Neural cell (in vitro differentiated cells): ENCODE data around the gene ACTRT2. TPM values are rescaled to one million over a fixed set of nuclear protein-coding genes. Genes with fewer than 3 reads are reported as not detected.

Experiments used
- H2AFZ ChIP-seq: fragments of 200-600, 300-800 bp; sonication (generic), shearing (Covaris generic); 2 replicates; pipeline ENCODE4 v1.6.0; 2014; ENCODE audit warnings: low read depth, mild to moderate bottlenecking, antibody characterized with exemption, low read length, moderate library complexity
- H3F3A ChIP-seq: fragments of 200-600 bp; shearing (Covaris generic); 2 replicates; pipeline ENCODE4 v1.6.1; 2016; ENCODE audit warnings: mild to moderate bottlenecking, moderate library complexity, mixed read lengths, antibody characterized with exemption, low read length; ENCODE audit not compliant: insufficient read depth, poor library complexity, severe bottlenecking
- H3K27ac ChIP-seq: fragments of 200-600, 300-800 bp; sonication (generic), shearing (Covaris generic); 2 replicates; pipeline ENCODE4 v1.5.1; 2014; ENCODE audit warnings: mild to moderate bottlenecking, low read length, moderate library complexity
- H3K27me3 ChIP-seq: fragments of 300-800, 200-600 bp; sonication (generic), shearing (Covaris generic); 2 replicates; pipeline ENCODE4 v1.6.0; 2014; ENCODE audit warnings: mild to moderate bottlenecking, low read depth, low read length, moderate library complexity; ENCODE audit not compliant: insufficient read depth
- H3K36me3 ChIP-seq: fragments of 300-800, 200-600 bp; sonication (generic), shearing (Covaris generic); 2 replicates; pipeline ENCODE4 v1.5.1; 2014; ENCODE audit warnings: mild to moderate bottlenecking, antibody characterized with exemption, low read length, moderate library complexity; ENCODE audit not compliant: insufficient read depth
- H3K4me2 ChIP-seq: fragments of 300-800, 200-600 bp; sonication (generic), shearing (Covaris generic); 2 replicates; pipeline ENCODE4 v1.6.0; 2014; ENCODE audit warnings: mild to moderate bottlenecking, low read length
- H3K4me3 ChIP-seq: fragments of 300-800, 200-600 bp; sonication (generic), shearing (Covaris generic); 2 replicates; pipeline ENCODE4 v1.5.1; 2014; ENCODE audit warnings: mild to moderate bottlenecking, low read length, moderate library complexity
- H3K79me2 ChIP-seq: fragments of 200-600 bp; shearing (Covaris generic); replicated peaks from 2 replicates; pipeline ENCODE4 v1.6.0; 2014; ENCODE audit warnings: mild to moderate bottlenecking, low read length, moderate library complexity; ENCODE audit not compliant: insufficient read depth
- H3K9ac ChIP-seq: fragments of 300-800, 200-600 bp; sonication (generic), shearing (Covaris generic); 2 replicates; pipeline ENCODE4 v1.6.1; 2016; ENCODE audit warnings: mild to moderate bottlenecking, low read length, mixed read lengths
- H3K9me2 ChIP-seq: fragments of 200-600 bp; shearing (Covaris generic); 2 replicates; pipeline ENCODE4 v1.6.1; 2016; ENCODE audit warnings: mild to moderate bottlenecking, low read length, mixed read lengths; ENCODE audit not compliant: insufficient read depth
- H3K9me3 ChIP-seq: fragments of 200-600, 300-800 bp; sonication (generic), shearing (Covaris generic); 2 replicates; pipeline ENCODE4 v1.6.1; 2016; ENCODE audit warnings: mild to moderate bottlenecking, mixed run types, low read length, moderate library complexity, mixed read lengths
- H4K20me1 ChIP-seq: fragments of 200-600 bp; shearing (Covaris generic); 2 replicates; pipeline ENCODE4 v1.6.1; 2016; ENCODE audit warnings: mild to moderate bottlenecking, mixed run types; ENCODE audit not compliant: insufficient read depth
- EP300 ChIP-seq: fragments of 450-650 bp; conservative IDR thresholded peaks from 2 replicates; pipeline ENCODE4 v1.6.1; 2014; ENCODE audit warnings: antibody characterized with exemption, mild to moderate bottlenecking, moderate library complexity; ENCODE audit not compliant: poor library complexity, severe bottlenecking
- EZH2 ChIP-seq: fragments of 200-600, 300-800 bp; shearing (Covaris generic), sonication (generic); IDR thresholded peaks from 2 replicates; pipeline ENCODE4 v1.6.1; 2014; ENCODE audit warnings: antibody characterized with exemption, low read length, borderline replicate concordance, mild to moderate bottlenecking; ENCODE audit not compliant: insufficient read depth, poor library complexity, severe bottlenecking
- MXI1 ChIP-seq: fragments of 450-650 bp; conservative IDR thresholded peaks from 2 replicates; pipeline ENCODE4 v1.6.1; 2014; ENCODE audit warnings: antibody characterized with exemption, mild to moderate bottlenecking; ENCODE audit not compliant: poor library complexity, severe bottlenecking
- POLR2AphosphoS5 ChIP-seq: IDR thresholded peaks from 2 replicates; pipeline ENCODE4 v1.6.1; 2012
- RAD21 ChIP-seq: fragments of 450-650 bp; conservative IDR thresholded peaks from 2 replicates; pipeline ENCODE4 v1.6.1; 2014; ENCODE audit warnings: antibody characterized with exemption, mild to moderate bottlenecking, moderate library complexity
- SMC3 ChIP-seq: fragments of 450-650 bp; conservative IDR thresholded peaks from 2 replicates; pipeline ENCODE4 v1.6.1; 2014; ENCODE audit warnings: antibody characterized with exemption, mild to moderate bottlenecking, moderate library complexity; ENCODE audit not compliant: poor library complexity
- TAF1 ChIP-seq: IDR thresholded peaks from 2 replicates; pipeline ENCODE4 v1.6.1; 2012; ENCODE audit warnings: low read depth
- polyA plus RNA-seq: library from polyadenylated mRNA; depleted of rRNA; stranded (reverse); fragments of >200 nt; gene quantifications from 2 replicates; pipeline ENCODE4 v1.2.3, GENCODE V29; 2014
- TF ChIP-seq, protein P1 (sequence below): IDR thresholded peaks from 2 replicates; pipeline ENCODE4 v1.6.1; 2012; ENCODE audit warnings: borderline replicate concordance
- TF ChIP-seq, protein P2 (sequence below): fragments of 450-650 bp; IDR thresholded peaks from 2 replicates; pipeline ENCODE4 v1.5.1; 2014; ENCODE audit warnings: antibody characterized with exemption, mild to moderate bottlenecking, moderate library complexity; ENCODE audit not compliant: poor library complexity, severe bottlenecking

Gene ACTRT2
- polyA plus RNA-seq, 1 donor from 2014 or later, result not detected

DNA sequence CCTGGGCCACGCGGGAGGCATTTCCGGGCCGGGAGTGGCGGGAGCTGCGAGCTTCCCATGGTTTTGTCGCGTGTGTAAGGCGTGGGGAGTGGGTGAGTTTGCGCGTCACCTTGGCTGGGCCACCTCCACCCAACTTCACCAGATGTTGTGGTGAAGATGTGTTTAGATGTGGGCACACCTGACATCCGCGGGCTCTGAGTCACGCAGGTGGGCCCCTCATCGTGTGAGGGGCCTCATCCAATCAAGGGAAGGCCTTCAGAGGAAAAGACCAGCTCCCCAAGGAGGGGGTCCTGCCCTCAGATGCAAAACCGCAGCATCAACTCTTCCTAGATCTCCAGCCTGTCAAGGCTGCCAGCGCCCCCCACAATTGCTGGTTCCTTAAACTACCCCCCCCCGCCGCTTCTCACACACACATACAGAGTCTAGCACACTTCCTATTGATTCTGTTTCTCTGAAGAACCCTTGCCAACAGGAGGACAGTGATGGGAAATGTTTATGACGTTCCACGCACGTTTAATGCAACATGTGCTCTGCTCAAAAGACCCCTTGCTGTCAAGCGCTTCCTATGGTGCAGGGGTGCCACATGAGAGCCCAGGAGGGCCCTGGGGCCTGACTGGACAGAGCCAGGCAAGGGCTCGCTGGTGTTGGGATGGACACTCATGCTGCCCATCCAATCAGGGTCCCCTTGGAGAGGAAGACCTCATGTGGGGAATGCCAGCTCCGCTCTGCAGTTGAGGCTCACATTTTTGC is 11.9 kb downstream of the ACTRT2 start:
- H3K9me2 ChIP-seq, result no peaks in the 10 kb centered on the region
- H4K20me1 ChIP-seq, result no peaks in the 10 kb centered on the region
- H2AFZ ChIP-seq, result no peak overlapping the region
- no peak overlapping the region for H3K9ac ChIP-seq
- no peaks in the 10 kb centered on the region for H3K79me2 ChIP-seq
- no peaks in the 10 kb centered on the region for H3K27me3 ChIP-seq
- no peak overlapping the region for H3K4me3 ChIP-seq
- H3K9me3 ChIP-seq, result no peaks in the 10 kb centered on the region
- no peak for TF ChIP-seq POLR2AphosphoS5
- no peak for TF ChIP-seq EP300
- TF ChIP-seq MXI1, result no peak
- no peak for TF ChIP-seq TAF1
- H3K4me2 ChIP-seq, result no peak overlapping the region
- no peak overlapping the region for H3K27ac ChIP-seq
- no peaks in the 10 kb centered on the region for H3F3A ChIP-seq
- H3K36me3 ChIP-seq, result no peaks in the 10 kb centered on the region

DNA sequence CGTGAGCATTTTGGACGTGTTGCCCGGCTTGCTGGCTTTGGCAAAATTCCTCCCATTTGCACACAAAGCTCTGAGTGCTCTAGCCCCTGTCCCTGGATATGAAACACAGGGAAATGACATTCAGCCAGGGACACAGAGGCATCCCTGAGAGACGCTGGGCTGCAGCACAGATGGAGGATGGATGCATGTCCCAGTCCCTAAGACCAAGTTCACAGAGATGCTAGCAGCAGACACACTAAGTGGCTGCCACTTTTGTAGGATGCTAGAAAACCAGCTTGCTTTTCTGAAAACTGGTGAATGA is 12.5 kb downstream of the ACTRT2 start:
- TF ChIP-seq EP300 (no peak), RAD21 (no peak), TAF1 (no peak), SMC3 (no peak), MXI1 (no peak), EZH2 (no peak), POLR2AphosphoS5 (no peak)
- TF ChIP-seq, protein P1, sequence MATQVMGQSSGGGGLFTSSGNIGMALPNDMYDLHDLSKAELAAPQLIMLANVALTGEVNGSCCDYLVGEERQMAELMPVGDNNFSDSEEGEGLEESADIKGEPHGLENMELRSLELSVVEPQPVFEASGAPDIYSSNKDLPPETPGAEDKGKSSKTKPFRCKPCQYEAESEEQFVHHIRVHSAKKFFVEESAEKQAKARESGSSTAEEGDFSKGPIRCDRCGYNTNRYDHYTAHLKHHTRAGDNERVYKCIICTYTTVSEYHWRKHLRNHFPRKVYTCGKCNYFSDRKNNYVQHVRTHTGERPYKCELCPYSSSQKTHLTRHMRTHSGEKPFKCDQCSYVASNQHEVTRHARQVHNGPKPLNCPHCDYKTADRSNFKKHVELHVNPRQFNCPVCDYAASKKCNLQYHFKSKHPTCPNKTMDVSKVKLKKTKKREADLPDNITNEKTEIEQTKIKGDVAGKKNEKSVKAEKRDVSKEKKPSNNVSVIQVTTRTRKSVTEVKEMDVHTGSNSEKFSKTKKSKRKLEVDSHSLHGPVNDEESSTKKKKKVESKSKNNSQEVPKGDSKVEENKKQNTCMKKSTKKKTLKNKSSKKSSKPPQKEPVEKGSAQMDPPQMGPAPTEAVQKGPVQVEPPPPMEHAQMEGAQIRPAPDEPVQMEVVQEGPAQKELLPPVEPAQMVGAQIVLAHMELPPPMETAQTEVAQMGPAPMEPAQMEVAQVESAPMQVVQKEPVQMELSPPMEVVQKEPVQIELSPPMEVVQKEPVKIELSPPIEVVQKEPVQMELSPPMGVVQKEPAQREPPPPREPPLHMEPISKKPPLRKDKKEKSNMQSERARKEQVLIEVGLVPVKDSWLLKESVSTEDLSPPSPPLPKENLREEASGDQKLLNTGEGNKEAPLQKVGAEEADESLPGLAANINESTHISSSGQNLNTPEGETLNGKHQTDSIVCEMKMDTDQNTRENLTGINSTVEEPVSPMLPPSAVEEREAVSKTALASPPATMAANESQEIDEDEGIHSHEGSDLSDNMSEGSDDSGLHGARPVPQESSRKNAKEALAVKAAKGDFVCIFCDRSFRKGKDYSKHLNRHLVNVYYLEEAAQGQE, result no peak
- TF ChIP-seq, protein P2, sequence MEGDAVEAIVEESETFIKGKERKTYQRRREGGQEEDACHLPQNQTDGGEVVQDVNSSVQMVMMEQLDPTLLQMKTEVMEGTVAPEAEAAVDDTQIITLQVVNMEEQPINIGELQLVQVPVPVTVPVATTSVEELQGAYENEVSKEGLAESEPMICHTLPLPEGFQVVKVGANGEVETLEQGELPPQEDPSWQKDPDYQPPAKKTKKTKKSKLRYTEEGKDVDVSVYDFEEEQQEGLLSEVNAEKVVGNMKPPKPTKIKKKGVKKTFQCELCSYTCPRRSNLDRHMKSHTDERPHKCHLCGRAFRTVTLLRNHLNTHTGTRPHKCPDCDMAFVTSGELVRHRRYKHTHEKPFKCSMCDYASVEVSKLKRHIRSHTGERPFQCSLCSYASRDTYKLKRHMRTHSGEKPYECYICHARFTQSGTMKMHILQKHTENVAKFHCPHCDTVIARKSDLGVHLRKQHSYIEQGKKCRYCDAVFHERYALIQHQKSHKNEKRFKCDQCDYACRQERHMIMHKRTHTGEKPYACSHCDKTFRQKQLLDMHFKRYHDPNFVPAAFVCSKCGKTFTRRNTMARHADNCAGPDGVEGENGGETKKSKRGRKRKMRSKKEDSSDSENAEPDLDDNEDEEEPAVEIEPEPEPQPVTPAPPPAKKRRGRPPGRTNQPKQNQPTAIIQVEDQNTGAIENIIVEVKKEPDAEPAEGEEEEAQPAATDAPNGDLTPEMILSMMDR, result no peak
- Histone ChIP-seq H3K27me3 (no peaks in the 10 kb centered on the region), H3K4me3 (no peak overlapping the region), H3K27ac (no peak overlapping the region), H3K9me2 (no peaks in the 10 kb centered on the region), H3K4me2 (no peak overlapping the region), H2AFZ (no peak overlapping the region), H3K79me2 (no peaks in the 10 kb centered on the region), H3K9me3 (no peaks in the 10 kb centered on the region), H3K36me3 (no peaks in the 10 kb centered on the region), H4K20me1 (no peaks in the 10 kb centered on the region), H3F3A (no peaks in the 10 kb centered on the region), H3K9ac (no peak overlapping the region)
